ELR (cell line): ENCODE measurements around the gene KCNAB2.

Experiments used
- DNase-seq: peaks from one replicate; pipeline ENCODE4 v3.0.0-alpha.2; 2015; ENCODE audit warnings: low read depth

Gene KCNAB2

GRCh38 chr1:6097117-6097595 is 51.5 kb downstream of the KCNAB2 start:
- no peak for DNase-seq

DNA sequence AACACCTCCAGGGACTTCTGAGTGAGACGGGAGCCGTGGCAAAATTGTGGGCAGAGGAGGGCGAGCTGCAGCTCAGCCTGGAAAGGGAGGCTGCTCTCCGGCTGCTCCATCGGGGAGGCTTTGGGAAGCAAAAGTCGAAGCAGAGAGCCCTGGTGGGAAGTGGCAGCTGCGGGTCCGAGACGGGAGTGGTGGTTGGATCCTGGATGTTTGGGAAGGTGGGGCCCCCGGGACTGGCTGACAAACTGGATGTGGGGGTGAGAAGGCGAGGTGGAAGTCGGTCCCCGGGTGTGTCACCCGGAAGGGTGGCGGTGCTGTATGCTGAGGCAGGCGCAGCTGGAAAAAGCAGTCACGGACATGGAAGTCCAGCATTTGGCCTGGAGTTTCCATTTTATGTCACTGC is 52.1 kb downstream of the KCNAB2 start:
- DNase-seq, result no peak

DNA sequence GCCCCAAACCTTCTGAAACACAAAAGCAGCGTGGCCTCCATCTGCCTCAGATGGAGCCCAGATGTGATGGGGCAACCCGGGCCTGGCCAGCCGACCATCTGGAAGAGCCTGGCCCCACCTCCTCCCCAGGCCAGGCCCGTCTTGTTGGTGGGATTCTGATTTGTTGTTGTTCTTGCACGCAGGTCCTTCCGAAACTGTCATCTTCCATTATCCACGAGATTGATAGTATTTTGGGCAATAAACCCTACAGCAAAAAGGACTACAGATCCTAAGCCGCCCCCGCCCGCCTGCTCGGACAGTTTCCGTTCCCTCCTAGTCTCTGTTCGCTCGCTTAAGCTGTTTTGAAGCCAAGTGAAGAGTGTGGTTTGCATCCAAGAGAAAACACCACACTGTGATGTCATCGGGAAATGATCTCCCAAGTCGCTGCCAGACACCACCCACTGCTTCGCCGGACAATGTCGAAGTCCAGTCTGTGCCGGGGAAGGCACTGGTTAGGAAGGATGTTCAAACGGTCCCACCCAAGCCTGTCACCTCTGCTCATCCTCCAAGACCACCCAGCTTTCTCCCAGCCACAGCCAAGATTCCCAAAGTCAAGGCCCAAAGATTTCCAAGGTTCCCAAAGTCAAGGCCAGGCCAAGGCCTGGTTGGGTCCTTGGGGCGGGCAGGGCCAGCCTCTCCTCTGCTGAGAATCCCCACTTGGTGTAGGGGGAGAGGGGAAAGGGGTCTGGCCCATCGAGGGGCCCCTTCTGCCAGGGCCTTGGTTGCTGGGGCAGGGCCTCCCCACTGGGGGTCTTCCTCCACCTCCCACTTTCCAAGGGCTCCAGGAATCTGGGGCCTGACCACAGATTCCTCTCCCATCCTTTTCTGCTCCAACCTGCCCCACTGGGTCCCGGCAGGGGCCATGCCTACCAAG is 52.9 kb downstream of the KCNAB2 start:
- DNase-seq, result peak; percentile 24

DNA sequence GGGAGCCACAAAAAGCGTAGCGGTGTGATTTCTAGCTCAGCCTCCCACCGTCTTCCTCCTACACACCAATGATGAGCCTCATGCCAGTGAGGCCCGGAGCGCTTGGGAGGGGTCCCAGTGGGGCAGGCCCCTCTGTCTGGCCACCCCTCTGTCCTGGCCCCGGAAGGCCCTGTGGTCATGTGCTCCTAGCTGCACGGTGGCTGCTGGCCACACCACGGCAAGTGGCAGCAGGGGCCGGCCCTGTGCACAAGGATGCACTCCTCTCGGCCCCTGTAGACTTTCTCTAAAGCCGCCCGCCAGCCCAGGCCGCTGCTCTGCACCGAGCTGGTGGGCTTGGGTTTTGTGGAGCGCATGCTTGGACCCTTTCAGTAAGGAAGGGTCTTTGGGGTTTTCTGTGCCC is 53.6 kb downstream of the KCNAB2 start:
- DNase-seq, result no peak

- DNase-seq, result no peak
Observed at GRCh38 chr1:6099787-6100765, 54.4 kb downstream of the KCNAB2 start.

DNA sequence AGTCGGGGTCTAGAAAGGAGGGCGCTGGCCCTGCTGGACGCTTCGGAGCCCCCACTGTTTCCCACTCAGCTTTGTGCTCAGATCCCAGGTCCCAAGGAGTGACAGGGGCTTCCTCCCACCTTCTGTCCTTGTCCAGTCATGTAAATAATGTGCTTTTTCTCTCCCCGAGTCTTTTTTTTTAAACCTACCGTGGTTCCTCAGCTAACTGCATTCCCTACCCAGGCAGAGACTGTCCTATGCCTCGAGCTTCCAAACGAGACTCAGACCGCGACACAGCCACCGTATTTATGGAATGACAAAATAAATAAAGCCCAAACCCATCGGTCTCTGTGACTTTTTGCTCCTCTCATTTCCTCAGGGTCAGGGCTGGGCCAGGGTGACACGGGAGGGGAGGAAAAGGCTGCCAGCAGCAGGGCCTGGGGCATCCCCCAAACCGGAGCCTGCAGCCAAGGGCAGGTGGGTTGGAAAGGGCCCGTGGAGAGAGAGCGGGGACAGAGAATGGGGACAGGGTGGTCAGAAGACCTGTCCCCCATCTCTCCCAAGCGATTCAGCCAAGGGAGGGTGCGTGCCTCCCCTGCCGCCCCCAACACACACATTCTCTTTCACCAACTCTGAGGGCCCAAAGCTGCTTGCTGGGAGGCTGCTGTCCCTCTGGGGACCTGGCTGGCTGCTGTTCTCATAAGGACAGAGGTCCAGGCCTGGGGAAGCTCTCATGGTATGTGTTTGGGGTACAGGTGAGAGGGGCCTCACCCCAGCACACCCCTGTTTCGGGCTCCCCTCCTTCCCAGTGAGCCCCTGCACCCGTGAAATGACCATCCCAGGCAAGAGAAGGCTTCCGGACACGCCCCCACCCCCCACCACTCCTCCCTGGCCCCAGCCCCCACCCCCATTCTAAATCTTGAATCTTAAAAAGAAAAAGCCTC is 55.4 kb downstream of the KCNAB2 start:
- DNase-seq, result no peak

DNA sequence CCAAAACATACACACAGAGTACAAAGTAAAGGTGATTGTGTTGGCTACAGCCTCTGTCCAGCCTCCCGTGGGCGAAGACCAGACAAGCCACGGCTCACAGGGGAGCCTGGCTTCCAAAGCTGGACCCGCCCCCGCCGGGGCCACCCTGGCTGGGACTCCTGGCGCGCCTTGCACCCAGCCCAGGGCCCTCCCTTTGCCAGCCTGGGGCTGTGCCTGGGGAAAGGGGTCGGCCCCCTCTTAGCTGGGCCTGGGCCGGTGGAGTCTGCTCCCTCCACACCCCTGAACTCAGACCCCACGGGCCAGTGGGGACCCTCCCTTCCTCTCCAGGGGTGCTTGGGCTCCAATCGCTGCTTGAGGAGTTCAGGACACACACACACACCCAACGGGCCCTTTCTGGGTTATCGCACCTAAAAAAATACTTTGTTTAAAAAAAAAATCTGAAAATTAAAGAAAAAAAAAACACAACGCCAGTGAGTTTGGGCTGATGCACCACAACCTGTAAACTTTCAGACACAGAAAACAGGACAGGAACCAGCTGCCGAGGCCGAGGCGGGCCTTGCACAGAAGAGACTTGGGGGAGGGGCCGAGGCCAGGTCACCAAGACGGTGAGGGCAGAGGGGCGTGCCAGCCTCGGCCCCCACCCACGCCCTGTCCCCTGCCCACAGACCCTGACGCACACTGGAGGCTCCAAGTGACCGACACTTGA is 56.3 kb downstream of the KCNAB2 start:
- no peak for DNase-seq

DNA sequence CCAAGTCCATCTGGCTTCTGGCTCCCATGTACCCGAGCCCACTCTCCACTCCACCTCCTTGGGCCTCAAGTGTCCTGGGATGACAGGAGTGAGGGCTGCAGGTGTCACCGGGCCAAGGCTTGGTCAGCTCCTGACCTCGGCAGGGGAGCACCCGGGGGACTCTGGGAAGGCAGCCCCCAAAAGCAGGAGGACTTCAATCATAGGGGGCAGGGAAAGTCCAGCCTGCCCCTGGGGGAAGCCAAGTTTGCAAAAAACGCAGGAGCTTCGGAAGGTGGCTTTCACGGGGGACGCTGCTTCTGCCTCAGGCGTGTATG is 56.8 kb downstream of the KCNAB2 start:
- DNase-seq, result no peak

DNA sequence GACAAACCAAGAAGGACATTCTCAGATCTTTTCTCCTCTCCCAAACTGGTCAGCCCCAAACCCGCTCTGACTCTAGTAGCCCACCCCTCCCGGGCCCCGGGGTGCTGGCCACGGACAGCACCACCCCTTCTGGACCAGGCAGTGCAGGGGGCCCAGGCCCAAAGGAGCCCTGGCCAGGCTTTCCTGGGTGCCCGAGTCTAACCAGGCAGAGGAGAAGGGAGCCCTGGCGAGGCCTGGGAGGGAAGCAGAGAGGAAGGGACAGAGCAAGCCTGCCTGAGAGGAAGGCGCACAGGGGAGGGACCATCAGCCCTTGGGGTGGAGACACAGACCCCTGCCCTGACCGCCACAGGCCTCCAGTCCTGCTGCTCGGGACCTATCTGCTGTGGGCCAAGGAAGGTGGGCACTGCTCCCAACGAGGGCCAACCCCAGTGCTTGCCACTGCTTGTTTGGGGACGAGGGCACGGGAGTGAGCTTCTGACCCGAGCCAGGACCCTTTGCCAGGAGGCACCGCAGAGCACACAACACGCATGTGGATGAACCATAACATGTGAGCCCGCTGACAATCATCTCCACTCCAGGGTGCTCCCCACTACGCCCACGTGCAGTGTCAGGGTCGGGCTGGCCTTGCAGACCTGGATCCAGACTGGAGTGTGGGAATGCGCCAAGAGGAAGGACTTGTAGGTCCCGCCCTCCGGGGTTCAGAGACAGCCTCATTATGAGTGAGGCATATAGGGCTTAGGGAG is 57.6 kb downstream of the KCNAB2 start:
- DNase-seq, result no peak

- no peak for DNase-seq
Observed at GRCh38 chr1:6103854-6104530, 58.3 kb downstream of the KCNAB2 start.

DNA sequence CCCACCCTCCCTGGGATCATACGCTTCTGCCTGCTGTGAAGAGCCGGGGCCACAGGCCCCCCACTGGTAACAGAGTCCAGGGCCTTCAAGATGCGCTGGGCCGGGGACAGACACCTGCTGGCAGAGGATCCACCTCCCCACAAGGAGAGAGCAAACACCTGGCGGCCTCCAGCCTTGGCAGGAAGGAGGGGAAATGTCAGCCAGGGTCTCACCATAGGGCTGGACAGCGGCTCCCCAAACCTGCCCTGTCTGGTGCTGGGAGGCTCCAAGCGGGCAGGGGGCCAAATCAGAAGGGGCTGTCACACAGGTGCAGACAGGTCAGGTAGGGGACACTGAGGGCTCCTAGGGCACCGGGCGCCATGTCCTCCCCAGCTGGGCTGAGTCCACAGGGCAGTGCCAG is 58.9 kb downstream of the KCNAB2 start:
- no peak for DNase-seq

DNA sequence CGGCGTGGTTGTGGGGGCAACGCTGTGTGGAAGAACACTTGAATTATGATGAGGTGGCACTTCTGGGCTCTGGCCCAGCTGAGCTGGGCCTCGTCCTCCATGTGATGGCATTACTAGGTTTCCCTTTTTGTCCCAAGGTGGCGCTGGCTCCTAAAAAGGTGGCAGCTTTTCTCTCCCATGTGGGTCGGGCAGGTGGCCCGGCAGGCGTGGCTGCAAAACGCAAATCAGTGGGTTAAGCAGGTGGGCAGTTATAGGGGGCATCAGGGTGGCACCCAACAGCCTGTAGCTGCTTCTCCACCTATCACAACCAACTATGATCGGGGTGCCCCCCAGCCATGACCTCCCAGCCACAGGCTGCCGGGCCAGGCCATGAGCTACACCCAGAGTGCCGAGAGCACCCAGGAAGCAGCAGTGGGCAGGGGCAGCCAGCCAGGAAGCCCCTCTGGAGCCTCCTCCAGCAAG is 59.6 kb downstream of the KCNAB2 start:
- DNase-seq, result no peak

- no peak for DNase-seq
Observed at GRCh38 chr1:6105763-6106162, 60.1 kb downstream of the KCNAB2 start.

DNA sequence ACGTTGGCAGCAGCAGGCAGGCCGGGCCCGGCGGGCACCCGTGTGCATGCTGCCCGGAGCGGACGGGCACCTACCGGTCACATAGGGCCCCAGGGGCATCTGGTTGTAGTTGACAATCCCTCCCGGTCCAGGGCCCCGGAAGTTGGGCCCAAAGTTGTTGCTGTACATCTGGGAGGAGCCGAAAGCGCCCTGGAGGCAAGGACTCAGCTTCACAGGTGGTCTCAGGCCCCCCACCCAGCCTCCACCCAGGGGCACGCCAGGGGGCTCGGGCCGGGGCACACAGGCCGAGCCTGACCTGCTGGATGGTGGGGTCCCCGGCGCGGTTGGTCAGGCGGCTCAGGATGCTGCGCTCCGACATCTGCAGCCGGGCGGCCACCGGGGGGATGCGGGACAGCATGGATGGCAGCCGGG is 60.6 kb downstream of the KCNAB2 start:
- no peak for DNase-seq

DNA sequence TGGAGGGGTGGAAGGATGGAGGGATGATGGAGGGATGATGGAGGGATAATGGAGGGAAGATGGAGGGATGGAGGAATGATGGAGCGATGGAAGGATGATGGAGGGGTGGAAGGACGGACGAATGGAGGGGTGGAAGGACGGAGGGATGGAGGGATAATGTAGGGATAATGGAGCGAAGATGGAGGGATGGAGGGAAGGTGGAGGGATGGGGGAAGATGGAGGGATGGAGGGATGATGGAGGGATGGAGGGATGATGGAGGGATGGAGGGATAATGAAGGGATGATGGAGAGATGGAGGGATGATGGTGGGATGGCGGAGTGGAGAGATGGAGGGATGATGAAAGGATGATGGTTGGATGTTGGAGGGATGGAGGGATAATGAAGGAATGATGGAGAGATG is 61.3 kb downstream of the KCNAB2 start:
- no peak for DNase-seq

- DNase-seq, result no peak
Observed at GRCh38 chr1:6107409-6108356, 62.0 kb downstream of the KCNAB2 start.

DNA sequence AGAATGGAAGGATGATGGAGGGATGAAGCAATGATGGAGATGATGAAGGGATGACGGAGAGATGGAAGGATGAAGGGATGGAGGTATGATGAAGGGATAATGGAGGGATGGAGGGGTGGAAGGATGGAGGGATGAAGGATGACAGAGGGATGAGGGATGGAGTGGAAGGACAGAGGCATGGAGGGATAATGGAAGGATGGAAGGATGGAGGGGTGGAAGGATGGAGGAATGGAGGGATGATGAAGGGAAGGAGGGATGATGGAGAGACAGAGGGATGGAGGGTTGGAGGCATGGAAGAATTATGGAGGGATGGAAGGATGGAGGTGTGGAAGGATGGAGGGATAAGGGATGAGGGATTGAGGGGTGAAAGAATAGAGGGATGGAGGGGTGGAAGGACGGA is 62.8 kb downstream of the KCNAB2 start:
- no peak for DNase-seq

DNA sequence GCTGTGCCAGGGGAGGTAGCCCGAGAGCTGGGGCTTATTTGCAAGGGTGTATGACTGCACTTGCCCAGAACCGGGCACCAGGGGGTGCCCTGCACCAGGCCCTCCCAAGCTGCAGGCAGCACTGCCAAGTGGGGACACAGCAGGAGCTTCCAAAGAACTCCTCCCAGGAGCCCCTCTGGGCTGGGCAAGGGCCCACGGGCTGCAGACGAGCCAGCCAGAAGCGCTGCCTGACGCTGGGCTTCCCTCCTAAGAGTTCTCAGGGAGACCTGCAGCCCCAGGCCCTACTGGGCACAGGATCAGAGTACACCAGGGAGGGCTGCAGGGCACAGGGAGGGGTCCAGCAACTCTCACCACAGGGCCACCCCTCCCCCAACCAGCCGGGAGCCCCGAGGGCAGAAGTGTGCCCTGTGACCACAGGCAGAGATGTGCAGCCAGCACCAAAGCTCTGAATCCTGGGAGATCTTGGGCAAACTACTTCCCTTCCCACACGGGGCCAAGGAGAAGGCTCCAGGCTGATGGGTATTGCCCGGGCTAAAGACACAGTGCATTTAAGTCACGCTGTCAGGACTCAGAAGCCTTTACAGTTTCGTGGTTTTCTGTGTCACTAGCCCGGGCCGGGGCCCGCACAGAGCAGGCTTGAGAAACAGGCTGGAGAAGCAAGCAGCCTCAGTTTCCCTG is 63.4 kb downstream of the KCNAB2 start:
- DNase-seq, result peak; percentile 60
